C4-2B (cell line): ENCODE results near the gene NBPF6.
"Not testable (repeated sequence)": the region's sequence is repeated elsewhere in the genome, so short reads cannot be mapped to it uniquely, and the experiment has no call there.

Experiments
- H3K27ac ChIP-seq: fragments of 450-650 bp; 2 replicates; pipeline ENCODE4 v1.5.1; 2017
- CTCF ChIP-seq: fragments of 450-650 bp; conservative IDR thresholded peaks from 2 replicates; pipeline ENCODE4 v1.5.1; 2017; ENCODE audit warnings: mild to moderate bottlenecking
- ZFX ChIP-seq: fragments of 450-650 bp; IDR thresholded peaks from 2 replicates; pipeline ENCODE4 v1.6.1; 2017

NBPF6 gene

GRCh38 chr1:108450043-108450442, at the start of gene NBPF6:
NBPF6 (plus strand) TSS chr1:108450343; CDS start chr1:108450602, 259 bp downstream.
- not testable (repeated sequence) for H3K27ac ChIP-seq

GRCh38 chr1:108411098-108411833, 38.9 kb upstream of the NBPF6 start:
- not testable (repeated sequence) for H3K27ac ChIP-seq

GRCh38 chr1:108420129-108420528, 30.0 kb upstream of the NBPF6 start:
- not testable (repeated sequence) for H3K27ac ChIP-seq

- H3K27ac ChIP-seq, result not testable (repeated sequence)
These were observed 28.9 kb upstream of the NBPF6 start for GRCh38 chr1:108421061-108421916.

- not testable (repeated sequence) for H3K27ac ChIP-seq
These were observed 23.3 kb upstream of the NBPF6 start for GRCh38 chr1:108426877-108427276.

GRCh38 chr1:108432002-108432401, 18.1 kb upstream of the NBPF6 start:
- not testable (repeated sequence) for H3K27ac ChIP-seq

- H3K27ac ChIP-seq, result not testable (repeated sequence)
These were observed 16.7 kb upstream of the NBPF6 start for GRCh38 chr1:108433404-108433803.

GRCh38 chr1:108438536-108438935, 11.6 kb upstream of the NBPF6 start:
- H3K27ac ChIP-seq, result not testable (repeated sequence)

GRCh38 chr1:108454521-108454920, 4.4 kb downstream of the NBPF6 start:
- H3K27ac ChIP-seq, result not testable (repeated sequence)

GRCh38 chr1:108458661-108459060, 8.5 kb downstream of the NBPF6 start:
- not testable (repeated sequence) for H3K27ac ChIP-seq

- H3K27ac ChIP-seq, result not testable (repeated sequence)
These were observed 11.6 kb downstream of the NBPF6 start for GRCh38 chr1:108461758-108462157.

- H3K27ac ChIP-seq, result not testable (repeated sequence)
These were observed 13.8 kb downstream of the NBPF6 start for GRCh38 chr1:108463962-108464361.

- not testable (repeated sequence) for H3K27ac ChIP-seq
These were observed 16.0 kb downstream of the NBPF6 start for GRCh38 chr1:108466166-108466565.

GRCh38 chr1:108467155-108467554, 17.0 kb downstream of the NBPF6 start:
- H3K27ac ChIP-seq, result not testable (repeated sequence)

GRCh38 chr1:108470750-108471149, 20.6 kb downstream of the NBPF6 start:
- H3K27ac ChIP-seq, result not testable (repeated sequence)

GRCh38 chr1:108474516-108474915, 24.4 kb downstream of the NBPF6 start:
- H3K27ac ChIP-seq, result not testable (repeated sequence)

GRCh38 chr1:108478429-108479015, 28.4 kb downstream of the NBPF6 start:
- no peak for TF ChIP-seq ZFX
- no peak for TF ChIP-seq CTCF
- no peak overlapping the region for H3K27ac ChIP-seq
